ENCODE results near the gene PSMB5. TPM values are rescaled to one million over a fixed set of nuclear protein-coding genes. Genes with fewer than 3 reads are reported as not detected.

Gene PSMB5
- total RNA-seq (ENCODE audit: low replicate concordance) = 153 and 177 TPM in 2 replicates
- long read RNA-seq, transcript PSMB5-205 (4 exons, 1,117 nt) = minor isoform, 16 of 457 reads
- long read RNA-seq, transcript PSMB5-201 (3 exons, 796 nt) = minor isoform, 6 of 457 reads
- long read RNA-seq, transcript PSMB5-202 (3 exons, 1,294 nt) = major isoform, 425 of 457 reads
- long read RNA-seq, partial matches to known transcripts = 3 of 457 reads
- long read RNA-seq, other reads (novel, unspliced or antisense) = 4 of 457 reads

- H3K27me3 Mint-ChIP-seq = no peaks in the 10 kb centered on the region
- H3K27ac Mint-ChIP-seq = peak within 1 kb of the TSS; percentile 97
- peak within 1 kb of the TSS; percentile 92 for H3K4me3 Mint-ChIP-seq
- H3K36me3 Mint-ChIP-seq = peaks cover 16% of the 10 kb centered on the region
- H3K4me1 Mint-ChIP-seq (ENCODE audit: unreplicated experiment) = peaks cover 18% of the 10 kb centered on the region
- no peaks in the 10 kb centered on the region for H3K9me3 Mint-ChIP-seq
- DNase-seq (ENCODE audit: extremely low spot score, unreplicated experiment) = peak; percentile 82
- TF ChIP-seq, protein P1, sequence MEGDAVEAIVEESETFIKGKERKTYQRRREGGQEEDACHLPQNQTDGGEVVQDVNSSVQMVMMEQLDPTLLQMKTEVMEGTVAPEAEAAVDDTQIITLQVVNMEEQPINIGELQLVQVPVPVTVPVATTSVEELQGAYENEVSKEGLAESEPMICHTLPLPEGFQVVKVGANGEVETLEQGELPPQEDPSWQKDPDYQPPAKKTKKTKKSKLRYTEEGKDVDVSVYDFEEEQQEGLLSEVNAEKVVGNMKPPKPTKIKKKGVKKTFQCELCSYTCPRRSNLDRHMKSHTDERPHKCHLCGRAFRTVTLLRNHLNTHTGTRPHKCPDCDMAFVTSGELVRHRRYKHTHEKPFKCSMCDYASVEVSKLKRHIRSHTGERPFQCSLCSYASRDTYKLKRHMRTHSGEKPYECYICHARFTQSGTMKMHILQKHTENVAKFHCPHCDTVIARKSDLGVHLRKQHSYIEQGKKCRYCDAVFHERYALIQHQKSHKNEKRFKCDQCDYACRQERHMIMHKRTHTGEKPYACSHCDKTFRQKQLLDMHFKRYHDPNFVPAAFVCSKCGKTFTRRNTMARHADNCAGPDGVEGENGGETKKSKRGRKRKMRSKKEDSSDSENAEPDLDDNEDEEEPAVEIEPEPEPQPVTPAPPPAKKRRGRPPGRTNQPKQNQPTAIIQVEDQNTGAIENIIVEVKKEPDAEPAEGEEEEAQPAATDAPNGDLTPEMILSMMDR (conservative IDR thresholded peaks at IDR 0.05) = peak; percentile 59
Observed at GRCh38 chr14:23034498-23035302, at the start of gene PSMB5. Gene PSMB5, minus strand, starts transcription at chr14:23034900. Its CDS starts 19 bp downstream, at chr14:23034881.

GRCh38 chr14:23080474-23080873, 45.8 kb upstream of the PSMB5 start:
- H3K4me1 Mint-ChIP-seq (ENCODE audit: unreplicated experiment) = no peaks in the 10 kb centered on the region
- H3K27ac Mint-ChIP-seq = no peak overlapping the region

GRCh38 chr14:23079716-23080115, 45.0 kb upstream of the PSMB5 start:
- TF ChIP-seq, protein P1 (conservative IDR thresholded peaks at IDR 0.05) = no peak
- peak overlapping the region; percentile 58 for H3K27ac Mint-ChIP-seq
- no peak overlapping the region for H3K4me3 Mint-ChIP-seq
- no peaks in the 10 kb centered on the region for H3K9me3 Mint-ChIP-seq
- no peak for DNase-seq (ENCODE audit: extremely low spot score, unreplicated experiment)
- no peaks in the 10 kb centered on the region for H3K4me1 Mint-ChIP-seq (ENCODE audit: unreplicated experiment)
- H3K36me3 Mint-ChIP-seq = peaks cover 34% of the 10 kb centered on the region
- H3K27me3 Mint-ChIP-seq = no peaks in the 10 kb centered on the region

More at GRCh38 chr14:23080474-23080873, 45.8 kb upstream of the PSMB5 start:
- TF ChIP-seq, protein P1 (conservative IDR thresholded peaks at IDR 0.05) = no peak
- Mint-ChIP-seq H3K9me3 (no peaks in the 10 kb centered on the region), H3K4me3 (no peak overlapping the region), H3K27me3 (no peaks in the 10 kb centered on the region), H3K36me3 (peaks cover 33% of the 10 kb centered on the region)
- DNase-seq (ENCODE audit: extremely low spot score, unreplicated experiment) = no peak

DNA sequence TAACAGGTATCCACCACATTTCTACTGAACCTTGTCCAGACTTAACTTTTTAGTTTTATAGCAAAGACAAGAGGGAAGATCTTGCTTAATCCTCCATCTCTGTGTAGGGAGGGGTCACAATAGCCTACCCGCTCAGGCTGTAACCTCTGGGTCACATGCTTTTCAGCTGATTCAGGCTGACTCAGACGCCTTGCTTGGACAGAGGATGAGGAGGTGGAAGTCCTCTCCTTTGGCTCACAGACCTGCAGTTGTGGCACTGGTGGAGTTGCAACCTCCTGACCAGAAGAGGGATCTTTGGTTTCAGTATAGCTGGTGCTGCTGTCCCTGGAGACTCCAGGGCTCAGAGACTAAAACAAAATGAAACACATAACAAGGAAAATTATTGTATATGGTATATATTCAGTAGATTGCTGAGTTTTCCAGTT, 44.0 kb upstream of the PSMB5 start:
- H3K36me3 Mint-ChIP-seq = peaks cover 30% of the 10 kb centered on the region
- no peak overlapping the region for H3K4me3 Mint-ChIP-seq
- DNase-seq (ENCODE audit: extremely low spot score, unreplicated experiment) = no peak
- H3K27me3 Mint-ChIP-seq = no peaks in the 10 kb centered on the region
- TF ChIP-seq, protein P1 (conservative IDR thresholded peaks at IDR 0.05) = no peak
- H3K27ac Mint-ChIP-seq = peak overlapping the region; percentile 58
- H3K9me3 Mint-ChIP-seq = no peaks in the 10 kb centered on the region
- no peaks in the 10 kb centered on the region for H3K4me1 Mint-ChIP-seq (ENCODE audit: unreplicated experiment)

DNA sequence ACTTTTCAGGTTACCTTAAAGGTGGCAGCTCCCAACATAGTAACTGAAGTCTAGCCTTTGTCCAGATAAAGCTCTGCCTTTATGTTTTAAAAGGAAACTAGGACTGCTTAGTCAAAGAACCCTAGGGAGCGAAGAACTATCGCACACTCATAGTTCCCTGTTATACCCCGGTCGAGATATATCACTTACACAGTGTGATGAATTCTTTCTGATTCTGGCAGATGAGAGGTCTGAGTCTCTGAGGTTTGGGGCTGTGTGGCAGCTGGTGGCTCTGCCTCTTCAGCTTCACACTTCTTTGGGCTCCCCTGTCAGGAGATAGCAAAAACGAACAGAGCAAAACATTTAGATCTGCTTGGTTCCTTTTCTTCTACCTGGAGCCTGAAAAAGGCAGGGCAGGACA, 43.3 kb upstream of the PSMB5 start:
- no peaks in the 10 kb centered on the region for H3K27me3 Mint-ChIP-seq
- no peaks in the 10 kb centered on the region for H3K4me1 Mint-ChIP-seq (ENCODE audit: unreplicated experiment)
- H3K9me3 Mint-ChIP-seq = no peaks in the 10 kb centered on the region
- H3K4me3 Mint-ChIP-seq = no peak overlapping the region
- H3K36me3 Mint-ChIP-seq = peaks cover 30% of the 10 kb centered on the region
- no peak for DNase-seq (ENCODE audit: extremely low spot score, unreplicated experiment)
- TF ChIP-seq, protein P1 (conservative IDR thresholded peaks at IDR 0.05) = no peak
- H3K27ac Mint-ChIP-seq = peak overlapping the region; percentile 58

Data from type B pancreatic cell (in vitro differentiated cells).